Measurements from ENCODE around the gene NCAM1. TPM values are rescaled to one million over a fixed set of nuclear protein-coding genes. Genes with fewer than 3 reads are reported as not detected.

Gene NCAM1
- total RNA-seq, 4 donors from 2014 or later = 94.8 to 195 (median 150) TPM

DNA sequence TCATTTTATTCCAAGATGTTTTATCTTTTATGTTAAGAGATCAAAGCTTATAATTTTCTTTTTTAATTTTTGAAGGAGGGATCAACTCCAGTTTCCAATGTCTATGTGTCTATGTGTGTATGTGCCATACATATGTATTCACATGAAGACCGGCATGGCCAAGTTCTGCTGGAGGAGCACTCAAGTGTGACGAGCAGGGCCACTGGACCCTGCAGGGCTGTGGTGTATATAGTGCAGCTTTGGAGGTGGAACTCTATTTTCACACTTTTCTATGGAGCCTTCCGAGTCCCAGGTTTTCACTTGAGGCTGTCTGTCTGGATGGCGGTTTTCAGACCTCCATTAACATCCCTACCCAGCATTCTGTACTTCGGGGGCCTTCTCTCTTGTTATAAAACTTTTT lies 316.7 kb downstream of the NCAM1 start:
- 80 to 84% methylated on average over 5 of the region's 5 CpGs for WGBS, 2 donors
- no peak for DNase-seq
- TF ChIP-seq POLR2A (IDR thresholded peaks at IDR 0.05) = no peak
- TF ChIP-seq, protein P1, sequence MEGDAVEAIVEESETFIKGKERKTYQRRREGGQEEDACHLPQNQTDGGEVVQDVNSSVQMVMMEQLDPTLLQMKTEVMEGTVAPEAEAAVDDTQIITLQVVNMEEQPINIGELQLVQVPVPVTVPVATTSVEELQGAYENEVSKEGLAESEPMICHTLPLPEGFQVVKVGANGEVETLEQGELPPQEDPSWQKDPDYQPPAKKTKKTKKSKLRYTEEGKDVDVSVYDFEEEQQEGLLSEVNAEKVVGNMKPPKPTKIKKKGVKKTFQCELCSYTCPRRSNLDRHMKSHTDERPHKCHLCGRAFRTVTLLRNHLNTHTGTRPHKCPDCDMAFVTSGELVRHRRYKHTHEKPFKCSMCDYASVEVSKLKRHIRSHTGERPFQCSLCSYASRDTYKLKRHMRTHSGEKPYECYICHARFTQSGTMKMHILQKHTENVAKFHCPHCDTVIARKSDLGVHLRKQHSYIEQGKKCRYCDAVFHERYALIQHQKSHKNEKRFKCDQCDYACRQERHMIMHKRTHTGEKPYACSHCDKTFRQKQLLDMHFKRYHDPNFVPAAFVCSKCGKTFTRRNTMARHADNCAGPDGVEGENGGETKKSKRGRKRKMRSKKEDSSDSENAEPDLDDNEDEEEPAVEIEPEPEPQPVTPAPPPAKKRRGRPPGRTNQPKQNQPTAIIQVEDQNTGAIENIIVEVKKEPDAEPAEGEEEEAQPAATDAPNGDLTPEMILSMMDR (IDR thresholded peaks at IDR 0.05) = no peak
- Histone ChIP-seq H3K27me3 (no peaks in the 10 kb centered on the region), H3K27ac (no peak overlapping the region), H3K4me1 (no peaks in the 10 kb centered on the region), H3K4me3 (replicated peaks in 1 of 3) (no peak overlapping the region), H3K9me3 (no peaks in the 10 kb centered on the region), H3K36me3 (peaks cover under 1 to 4% of the 10 kb centered on the region in 2 donors)
- intact Hi-C loops (cut with DNase I) = no loop called here

DNA sequence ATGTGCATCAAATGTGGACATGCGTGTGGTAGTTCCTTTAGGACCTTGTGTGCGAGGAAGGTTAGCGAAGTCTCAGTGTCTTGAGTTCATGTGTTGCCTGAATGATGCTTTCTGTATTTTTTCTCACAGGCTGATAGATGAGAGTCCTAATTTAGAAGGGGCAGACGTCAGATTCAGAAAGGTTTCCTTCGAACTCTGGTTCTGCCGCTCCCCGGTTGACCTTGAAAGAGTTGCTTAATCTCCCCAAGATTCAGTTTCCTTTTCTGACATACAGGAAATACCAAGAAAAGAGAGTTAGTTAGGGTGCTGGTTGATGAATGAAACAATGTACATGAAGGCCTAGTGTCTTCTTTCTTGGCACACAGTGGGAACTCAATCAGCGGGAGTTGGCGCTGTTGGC lies 317.3 kb downstream of the NCAM1 start:
- no peak overlapping the region for H3K4me3 ChIP-seq (replicated peaks in 1 of 3)
- intact Hi-C loops (cut with DNase I) = no loop called here
- no peaks in the 10 kb centered on the region for H3K9me3 ChIP-seq
- no peak overlapping the region for H3K27ac ChIP-seq
- H3K36me3 ChIP-seq = no peaks in the 10 kb centered on the region
- 91 to 93% methylated on average over 9 of the region's 9 CpGs for WGBS, 2 donors
- TF ChIP-seq, protein P1 (IDR thresholded peaks at IDR 0.05) = no peak
- no peak for TF ChIP-seq POLR2A (IDR thresholded peaks at IDR 0.05)
- no peaks in the 10 kb centered on the region for H3K4me1 ChIP-seq
- DNase-seq = no peak
- H3K27me3 ChIP-seq = no peaks in the 10 kb centered on the region

DNA sequence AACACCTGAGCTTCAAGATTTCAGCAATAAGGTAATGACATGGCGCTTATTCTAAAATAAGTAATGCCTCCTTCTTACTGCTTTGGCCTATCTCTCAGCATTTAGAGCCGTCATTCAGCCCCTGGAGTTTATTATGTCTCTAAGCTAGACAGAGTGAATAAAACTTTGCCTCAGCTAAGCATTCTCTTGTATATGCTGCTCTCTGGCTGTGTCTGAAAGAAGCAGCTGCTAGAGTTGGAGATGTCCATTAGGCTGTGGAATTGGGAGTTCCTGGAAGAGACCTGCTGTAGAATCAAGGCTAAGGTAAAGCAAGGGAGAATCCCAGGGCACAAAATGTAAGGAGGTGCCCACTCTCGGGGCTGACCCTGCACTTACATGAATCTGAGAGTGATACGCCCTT lies 317.7 kb downstream of the NCAM1 start:
- Histone ChIP-seq H3K36me3 (no peaks in the 10 kb centered on the region), H3K4me1 (no peaks in the 10 kb centered on the region), H3K27me3 (no peaks in the 10 kb centered on the region), H3K9me3 (no peaks in the 10 kb centered on the region), H3K27ac (no peak overlapping the region), H3K4me3 (replicated peaks in 1 of 3) (no peak overlapping the region)
- TF ChIP-seq, protein P1 (IDR thresholded peaks at IDR 0.05) = no peak
- TF ChIP-seq POLR2A (IDR thresholded peaks at IDR 0.05) = no peak
- intact Hi-C loops (cut with DNase I) = no loop called here
- 84 to 85% methylated on average over 4 of the region's 4 CpGs for WGBS, 2 donors
- DNase-seq = no peak

DNA sequence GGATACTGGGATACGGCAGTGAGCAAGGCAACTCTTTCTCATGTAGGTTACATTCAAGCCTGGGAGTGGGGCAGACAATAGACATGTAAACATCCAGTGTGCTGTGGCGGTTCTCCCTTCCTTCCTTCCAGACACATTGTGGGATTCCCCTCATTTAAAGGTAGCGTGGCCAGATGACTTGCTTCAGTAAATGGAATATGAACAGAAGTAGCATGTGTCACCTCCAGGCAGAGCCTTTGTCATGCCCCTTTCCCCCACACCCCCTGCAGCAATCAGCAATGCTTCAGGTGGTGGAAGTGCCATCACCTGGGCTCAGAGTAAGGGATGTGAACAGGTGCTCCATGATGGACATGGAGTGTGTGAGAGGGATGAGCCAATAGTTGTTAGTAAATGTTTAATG lies 318.4 kb downstream of the NCAM1 start:
- 80 to 82% methylated on average over 3 of the region's 3 CpGs for WGBS, 2 donors
- H3K27ac ChIP-seq = no peak overlapping the region
- no peak overlapping the region for H3K4me3 ChIP-seq (replicated peaks in 1 of 3)
- no peaks in the 10 kb centered on the region for H3K4me1 ChIP-seq
- H3K27me3 ChIP-seq = no peaks in the 10 kb centered on the region
- TF ChIP-seq POLR2A (IDR thresholded peaks at IDR 0.05) = no peak
- H3K36me3 ChIP-seq = no peaks in the 10 kb centered on the region
- H3K9me3 ChIP-seq = no peaks in the 10 kb centered on the region
- no peak for DNase-seq
- intact Hi-C loops (cut with DNase I) = no loop called here

DNA sequence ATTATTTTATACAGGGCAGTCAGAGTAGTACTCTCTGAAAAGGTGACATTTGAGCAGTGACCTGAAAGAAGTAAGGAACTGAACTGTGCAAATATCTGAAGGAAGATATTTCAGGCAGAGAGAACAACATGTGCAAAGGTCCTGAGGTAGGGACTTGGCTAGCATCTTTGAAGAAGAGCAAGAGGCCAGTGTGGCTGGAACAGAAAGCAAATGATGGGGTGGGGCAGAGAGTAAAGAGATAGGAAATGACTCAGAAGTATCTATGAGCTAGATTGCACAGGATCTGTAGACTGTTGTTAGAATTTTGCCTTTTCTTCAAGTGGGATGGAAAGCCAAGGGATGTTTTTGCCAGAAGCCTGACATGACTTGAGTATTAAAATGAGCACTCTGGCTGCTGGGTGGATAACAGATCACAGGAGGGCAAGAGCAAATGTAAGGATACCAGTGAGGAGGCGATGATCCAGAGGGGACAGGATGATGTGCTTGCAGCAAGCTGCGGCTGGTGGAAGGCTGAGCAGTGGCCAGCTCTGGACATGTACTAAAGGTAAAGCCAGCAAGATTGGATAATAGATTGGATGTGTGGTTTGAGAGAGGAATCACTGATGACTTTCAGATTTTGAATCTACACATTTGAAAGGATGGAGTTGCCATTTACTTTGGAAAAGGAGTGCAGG lies 320.0 kb downstream of the NCAM1 start:
- TF ChIP-seq POLR2A (IDR thresholded peaks at IDR 0.05) = no peak
- TF ChIP-seq, protein P1 (IDR thresholded peaks at IDR 0.05) = no peak
- Histone ChIP-seq H3K4me1 (no peaks in the 10 kb centered on the region), H3K27me3 (no peaks in the 10 kb centered on the region), H3K36me3 (no peaks in the 10 kb centered on the region), H3K27ac (no peak overlapping the region), H3K4me3 (replicated peaks in 1 of 3) (no peak overlapping the region), H3K9me3 (no peaks in the 10 kb centered on the region)
- WGBS, 2 donors = 90 to 98% methylated on average over 2 of the region's 2 CpGs
- DNase-seq = no peak
- intact Hi-C loops (cut with DNase I) = no loop called here

All from thyroid gland (tissue), 4 donors.